ENCODE data around the gene SRSF10. TPM values are rescaled to one million over a fixed set of nuclear protein-coding genes. Genes with fewer than 3 reads are reported as not detected.

The SRSF10 gene
- total RNA-seq, result 65.2 TPM

DNA sequence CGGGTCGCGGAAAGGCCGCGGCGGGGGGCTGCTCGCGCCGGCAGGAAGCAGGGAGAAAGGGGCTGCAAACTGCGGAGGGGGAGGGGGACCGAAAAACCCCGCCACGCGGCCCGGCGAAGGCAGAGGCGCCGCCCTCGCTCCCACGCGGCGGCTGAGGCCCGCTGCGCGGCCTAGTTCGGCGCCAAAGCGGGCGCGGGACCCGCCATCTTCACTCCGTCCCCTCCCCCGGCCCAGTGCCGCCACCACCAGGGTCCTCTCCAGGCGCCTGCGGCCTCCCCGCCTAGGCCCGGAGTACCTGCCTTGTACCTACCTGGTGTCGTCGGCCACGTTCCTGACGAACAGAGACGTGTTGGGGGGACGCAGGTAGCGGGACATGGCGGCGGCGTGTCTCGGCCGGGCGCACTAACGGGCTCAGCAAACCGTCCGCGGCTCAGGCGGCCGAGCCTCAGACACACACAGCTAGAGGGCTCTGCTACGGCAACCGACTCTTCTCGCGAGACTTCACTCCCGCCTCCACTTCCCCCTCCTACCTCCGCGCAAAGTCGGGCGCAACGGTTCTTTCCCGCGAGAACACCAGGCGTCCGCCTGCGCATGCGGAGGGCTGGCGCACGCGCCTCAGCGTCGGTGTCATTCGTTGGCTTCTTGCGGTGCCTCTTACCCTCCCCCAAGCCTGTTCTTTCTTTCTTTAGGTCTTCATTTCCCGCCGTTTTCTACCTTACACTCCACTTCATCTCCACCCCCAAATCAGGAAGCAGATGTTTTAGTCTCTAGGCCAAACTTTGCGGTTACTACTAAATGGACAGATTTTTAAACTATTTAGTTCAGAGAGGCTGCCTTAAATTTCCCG lies at the start of gene SRSF10:
Gene SRSF10, minus strand, starts transcription at position 447 of the 847 bp plus-strand sequence. Its CDS starts 72 bp downstream, at position 375.
- no peaks in the 10 kb centered on the region for H3K27me3 ChIP-seq (ENCODE audit: control insufficient read depth in 3 of 3, insufficient read depth in 3 of 3, low read length in 3 of 3)
- H3K4me3 ChIP-seq (ENCODE audit: low read length in 3 of 3), result peak within 1 kb of the TSS; percentile 93 to 96 (median 94)
- H3K27ac ChIP-seq (ENCODE audit: low read depth, low read length), result peak within 1 kb of the TSS; percentile 98
- no peaks in the 10 kb centered on the region for H3K36me3 ChIP-seq (ENCODE audit: control insufficient read depth in 3 of 3, insufficient read depth in 3 of 3, low read length in 3 of 3)
- H3K9me3 ChIP-seq (ENCODE audit: control insufficient read depth in 3 of 3, low read length in 3 of 3), result no peaks in the 10 kb centered on the region
- H3K9ac ChIP-seq (ENCODE audit: low read depth in 1 of 3, low read length in 3 of 3), result peak within 1 kb of the TSS; percentile 95 to 98 (median 98)
- peaks cover 23 to 35% (median 34%) of the 10 kb centered on the region in 3 donors for H3K4me1 ChIP-seq (ENCODE audit: control insufficient read depth in 3 of 3, insufficient read depth in 3 of 3, low read length in 3 of 3)

- H3K9me3 ChIP-seq (ENCODE audit: control insufficient read depth in 3 of 3, low read length in 3 of 3), result no peaks in the 10 kb centered on the region
- H3K4me3 ChIP-seq (ENCODE audit: low read length in 3 of 3), result no peak overlapping the region
- H3K27me3 ChIP-seq (ENCODE audit: control insufficient read depth in 3 of 3, insufficient read depth in 3 of 3, low read length in 3 of 3), result no peaks in the 10 kb centered on the region
- no peak overlapping the region for H3K9ac ChIP-seq (ENCODE audit: low read depth in 1 of 3, low read length in 3 of 3)
- peaks cover 0 to 5% (median 2%) of the 10 kb centered on the region in 3 donors for H3K4me1 ChIP-seq (ENCODE audit: control insufficient read depth in 3 of 3, insufficient read depth in 3 of 3, low read length in 3 of 3)
- H3K27ac ChIP-seq (ENCODE audit: low read depth, low read length), result no peak overlapping the region
- H3K36me3 ChIP-seq (ENCODE audit: control insufficient read depth in 3 of 3, insufficient read depth in 3 of 3, low read length in 3 of 3), result no peaks in the 10 kb centered on the region
These were observed 47.8 kb upstream of the SRSF10 start for GRCh38 chr1:24027838-24028468.

DNA sequence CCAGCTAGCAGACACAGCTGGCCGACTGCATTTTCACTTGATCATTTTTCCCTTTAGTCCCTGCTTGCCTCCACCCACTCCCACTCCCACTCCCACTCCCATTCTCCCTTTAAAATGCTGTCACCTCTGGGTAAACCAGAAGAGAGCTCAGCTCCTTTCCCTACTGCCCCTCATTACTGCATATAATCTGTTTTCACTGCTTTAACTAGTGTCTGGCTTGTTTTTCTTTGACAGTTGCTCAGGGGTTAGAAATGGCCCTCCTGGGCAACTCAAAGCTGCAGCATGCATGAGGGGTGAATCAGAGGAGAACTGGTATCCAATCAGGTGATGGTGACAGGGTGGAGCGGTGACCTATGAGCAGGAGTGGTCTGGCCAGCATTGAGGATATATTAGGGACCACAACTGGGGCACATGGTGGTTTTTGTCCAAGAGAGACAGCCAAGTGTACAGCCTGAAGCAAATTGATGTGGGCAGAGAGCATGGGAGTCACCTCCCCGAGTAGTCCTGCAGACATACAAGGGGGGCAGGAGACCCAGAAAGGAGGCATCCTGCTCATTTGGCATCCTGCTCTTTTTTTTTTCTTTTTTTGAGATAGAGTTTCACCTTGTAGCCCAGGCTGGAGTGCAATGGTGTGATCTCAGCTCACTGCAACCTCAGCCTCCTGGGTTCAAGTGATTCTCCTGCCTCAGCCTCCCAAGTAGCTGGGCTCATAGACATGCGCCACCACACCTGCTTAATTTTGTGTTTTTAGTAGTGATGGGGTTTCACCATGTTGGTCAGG lies 42.6 kb upstream of the SRSF10 start:
- Histone ChIP-seq H3K27me3 (ENCODE audit: control insufficient read depth in 3 of 3, insufficient read depth in 3 of 3, low read length in 3 of 3) (no peaks in the 10 kb centered on the region), H3K9ac (ENCODE audit: low read depth in 1 of 3, low read length in 3 of 3) (peak overlapping the region in 2 of 3 donors; percentile 7 to 27), H3K9me3 (ENCODE audit: control insufficient read depth in 3 of 3, low read length in 3 of 3) (no peaks in the 10 kb centered on the region), H3K4me1 (ENCODE audit: control insufficient read depth in 3 of 3, insufficient read depth in 3 of 3, low read length in 3 of 3) (peaks cover 35 to 40% (median 39%) of the 10 kb centered on the region in 3 donors), H3K36me3 (ENCODE audit: control insufficient read depth in 3 of 3, insufficient read depth in 3 of 3, low read length in 3 of 3) (no peaks in the 10 kb centered on the region), H3K27ac (ENCODE audit: low read depth, low read length) (peak overlapping the region; percentile 97), H3K4me3 (ENCODE audit: low read length in 3 of 3) (no peak overlapping the region)

DNA sequence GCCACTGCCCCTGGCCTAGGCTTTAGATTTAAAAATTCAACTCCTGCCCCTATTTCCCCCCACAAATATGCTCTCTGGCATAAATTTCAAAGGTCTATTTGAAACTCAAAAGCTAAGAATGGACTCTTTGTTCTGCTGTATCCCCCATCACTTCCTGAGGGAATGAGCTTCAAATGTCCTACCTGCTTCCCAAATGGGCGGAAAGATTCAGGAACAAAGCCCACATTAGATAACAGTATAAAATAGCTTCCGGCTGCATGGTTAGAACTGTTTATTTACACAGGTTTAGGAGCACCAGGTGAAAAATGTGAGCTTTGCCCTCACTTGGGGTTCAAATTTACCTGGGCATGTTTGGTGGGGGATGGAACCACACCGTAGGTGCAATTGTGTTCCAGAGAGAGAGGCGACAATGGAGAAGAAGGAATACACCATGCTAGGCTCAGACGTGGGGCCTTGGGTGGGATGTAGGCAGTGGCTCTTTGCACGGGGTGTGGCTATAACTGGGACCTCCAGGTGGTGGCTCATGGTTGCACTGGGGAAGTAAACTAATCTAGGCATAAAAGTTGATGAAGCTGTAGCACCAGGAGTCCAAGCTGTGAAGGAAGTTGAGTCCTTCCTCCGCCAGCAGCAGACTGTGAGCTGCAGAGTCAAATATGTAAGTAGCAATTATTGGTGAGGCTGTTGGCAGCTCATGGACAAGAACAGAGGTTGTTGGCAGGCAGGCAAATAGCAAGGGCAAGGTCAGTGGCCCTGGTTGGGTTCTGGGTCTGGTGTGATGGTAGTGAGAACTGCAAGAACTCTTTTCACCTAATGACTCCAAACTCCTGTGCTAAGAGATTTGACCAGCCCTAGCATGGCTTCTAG lies 41.5 kb upstream of the SRSF10 start:
- no peaks in the 10 kb centered on the region for H3K27me3 ChIP-seq (ENCODE audit: control insufficient read depth in 3 of 3, insufficient read depth in 3 of 3, low read length in 3 of 3)
- no peak overlapping the region for H3K4me3 ChIP-seq (ENCODE audit: low read length in 3 of 3)
- H3K36me3 ChIP-seq (ENCODE audit: control insufficient read depth in 3 of 3, insufficient read depth in 3 of 3, low read length in 3 of 3), result no peaks in the 10 kb centered on the region
- peaks cover 41 to 50% (median 48%) of the 10 kb centered on the region in 3 donors for H3K4me1 ChIP-seq (ENCODE audit: control insufficient read depth in 3 of 3, insufficient read depth in 3 of 3, low read length in 3 of 3)
- peak overlapping the region; percentile 97 for H3K27ac ChIP-seq (ENCODE audit: low read depth, low read length)
- H3K9ac ChIP-seq (ENCODE audit: low read depth in 1 of 3, low read length in 3 of 3), result peak overlapping the region in 1 of 3 donors; percentile 27
- H3K9me3 ChIP-seq (ENCODE audit: control insufficient read depth in 3 of 3, low read length in 3 of 3), result no peaks in the 10 kb centered on the region

DNA sequence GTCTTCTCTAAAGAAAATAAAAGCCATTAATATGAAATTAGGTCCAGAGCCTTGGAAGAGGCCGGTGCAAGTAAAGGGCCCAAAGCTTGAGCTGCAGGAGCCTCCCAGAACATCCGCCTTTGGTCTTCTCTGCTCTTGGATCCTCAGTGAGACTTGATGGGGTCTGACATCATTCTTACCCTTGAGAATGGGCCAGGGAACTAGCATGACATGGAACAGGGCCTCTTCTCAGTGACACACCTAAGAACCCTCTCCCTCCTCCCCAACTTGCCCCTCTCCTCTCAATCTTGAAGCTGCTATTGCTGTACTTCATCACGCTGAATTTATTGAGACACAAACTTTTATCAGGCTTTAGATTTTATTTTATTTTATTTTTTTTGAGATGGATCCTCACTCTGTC lies 40.3 kb upstream of the SRSF10 start:
- Histone ChIP-seq H3K27ac (ENCODE audit: low read depth, low read length) (peak overlapping the region; percentile 97), H3K9me3 (ENCODE audit: control insufficient read depth in 3 of 3, low read length in 3 of 3) (no peaks in the 10 kb centered on the region), H3K4me1 (ENCODE audit: control insufficient read depth in 3 of 3, insufficient read depth in 3 of 3, low read length in 3 of 3) (peaks cover 48 to 57% (median 55%) of the 10 kb centered on the region in 3 donors), H3K27me3 (ENCODE audit: control insufficient read depth in 3 of 3, insufficient read depth in 3 of 3, low read length in 3 of 3) (no peaks in the 10 kb centered on the region), H3K4me3 (ENCODE audit: low read length in 3 of 3) (no peak overlapping the region), H3K9ac (ENCODE audit: low read depth in 1 of 3, low read length in 3 of 3) (no peak overlapping the region), H3K36me3 (ENCODE audit: control insufficient read depth in 3 of 3, insufficient read depth in 3 of 3, low read length in 3 of 3) (no peaks in the 10 kb centered on the region)

DNA sequence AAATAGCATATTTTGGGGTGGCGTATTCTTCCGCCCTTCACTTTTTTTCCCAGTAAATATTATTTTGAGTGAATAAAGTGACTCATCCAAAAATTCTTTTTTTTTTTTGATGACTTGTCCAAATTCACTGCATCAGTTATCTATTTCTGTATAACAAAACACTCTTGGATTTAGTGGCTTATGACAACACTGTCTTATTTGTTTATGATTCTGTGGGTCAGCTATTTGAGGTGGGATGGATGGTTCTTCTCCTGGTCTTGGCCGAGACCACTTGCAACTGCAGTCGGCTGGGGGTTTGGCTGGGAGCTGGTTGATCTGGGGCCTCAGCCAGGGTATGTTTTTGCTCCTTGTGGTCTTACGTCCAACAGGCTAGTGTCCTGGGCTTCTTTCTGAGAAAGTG lies 39.9 kb upstream of the SRSF10 start:
- peak overlapping the region; percentile 97 for H3K27ac ChIP-seq (ENCODE audit: low read depth, low read length)

GRCh38 chr1:24018611-24019580 lies 38.8 kb upstream of the SRSF10 start:
- Histone ChIP-seq H3K9me3 (ENCODE audit: control insufficient read depth in 3 of 3, low read length in 3 of 3) (no peaks in the 10 kb centered on the region), H3K4me1 (ENCODE audit: control insufficient read depth in 3 of 3, insufficient read depth in 3 of 3, low read length in 3 of 3) (peaks cover 52 to 65% (median 59%) of the 10 kb centered on the region in 3 donors), H3K27me3 (ENCODE audit: control insufficient read depth in 3 of 3, insufficient read depth in 3 of 3, low read length in 3 of 3) (no peaks in the 10 kb centered on the region), H3K36me3 (ENCODE audit: control insufficient read depth in 3 of 3, insufficient read depth in 3 of 3, low read length in 3 of 3) (no peaks in the 10 kb centered on the region), H3K27ac (ENCODE audit: low read depth, low read length) (peak overlapping the region; percentile 97), H3K4me3 (ENCODE audit: low read length in 3 of 3) (peak overlapping the region; percentile 45 to 56 (median 55)), H3K9ac (ENCODE audit: low read depth in 1 of 3, low read length in 3 of 3) (peak overlapping the region; percentile 72 to 87 (median 74))

More for the DNA sequence above, 39.9 kb upstream of the SRSF10 start:
- Histone ChIP-seq H3K9me3 (ENCODE audit: control insufficient read depth in 3 of 3, low read length in 3 of 3) (no peaks in the 10 kb centered on the region), H3K36me3 (ENCODE audit: control insufficient read depth in 3 of 3, insufficient read depth in 3 of 3, low read length in 3 of 3) (no peaks in the 10 kb centered on the region), H3K27me3 (ENCODE audit: control insufficient read depth in 3 of 3, insufficient read depth in 3 of 3, low read length in 3 of 3) (no peaks in the 10 kb centered on the region), H3K4me1 (ENCODE audit: control insufficient read depth in 3 of 3, insufficient read depth in 3 of 3, low read length in 3 of 3) (peaks cover 49 to 61% (median 59%) of the 10 kb centered on the region in 3 donors), H3K9ac (ENCODE audit: low read depth in 1 of 3, low read length in 3 of 3) (peak overlapping the region in 1 of 3 donors; percentile 51), H3K4me3 (ENCODE audit: low read length in 3 of 3) (no peak overlapping the region)

DNA sequence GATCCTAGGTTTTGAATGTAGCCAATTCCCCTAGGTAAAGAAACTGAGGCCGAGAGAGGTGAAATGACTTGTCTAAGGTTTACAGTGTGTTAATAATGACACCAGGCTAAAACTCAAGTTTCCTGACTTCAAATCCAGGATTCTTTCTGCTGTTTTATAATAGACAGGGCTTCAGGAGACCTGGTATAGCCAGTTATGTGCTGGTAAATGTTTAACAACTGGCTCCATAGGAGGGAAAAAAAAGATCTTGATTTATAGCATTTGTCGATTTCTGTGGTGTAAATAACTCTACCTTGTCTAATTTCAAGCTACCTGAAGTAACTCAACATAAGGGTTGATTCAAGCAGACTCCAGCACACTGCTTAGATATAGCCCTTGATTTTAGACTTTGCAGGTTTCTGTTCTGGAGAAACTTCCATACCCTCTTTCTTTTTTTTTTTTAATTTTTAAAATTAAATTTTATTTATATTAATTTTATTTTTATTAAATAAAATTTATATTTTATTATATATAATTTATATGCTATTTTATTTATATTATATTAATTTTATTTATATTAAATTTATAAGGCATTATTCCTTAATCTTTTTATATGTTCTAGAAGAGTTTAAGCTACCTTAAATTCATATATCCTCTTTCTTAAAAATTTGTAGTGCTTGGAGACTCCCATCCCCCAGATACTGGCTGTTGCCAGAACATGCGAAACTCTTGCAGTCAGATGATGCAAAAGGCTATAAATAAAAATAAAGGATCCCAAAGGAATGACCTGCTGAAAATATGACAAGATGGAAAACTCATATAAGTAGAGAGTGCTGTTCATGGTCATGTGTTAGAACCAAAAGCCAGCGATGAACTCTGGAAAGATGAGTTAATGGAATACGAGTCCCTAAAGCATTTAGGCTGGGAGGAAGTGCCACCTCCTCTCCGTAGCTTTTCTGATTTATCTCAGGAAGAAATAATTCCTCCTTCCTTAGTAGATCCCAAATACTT lies 35.4 kb upstream of the SRSF10 start:
- Histone ChIP-seq H3K9me3 (ENCODE audit: control insufficient read depth in 3 of 3, low read length in 3 of 3) (no peaks in the 10 kb centered on the region), H3K4me1 (ENCODE audit: control insufficient read depth in 3 of 3, insufficient read depth in 3 of 3, low read length in 3 of 3) (peaks cover 38 to 44% (median 41%) of the 10 kb centered on the region in 3 donors), H3K27me3 (ENCODE audit: control insufficient read depth in 3 of 3, insufficient read depth in 3 of 3, low read length in 3 of 3) (no peaks in the 10 kb centered on the region), H3K4me3 (ENCODE audit: low read length in 3 of 3) (peak overlapping the region in 1 of 3 donors; percentile 25), H3K36me3 (ENCODE audit: control insufficient read depth in 3 of 3, insufficient read depth in 3 of 3, low read length in 3 of 3) (no peaks in the 10 kb centered on the region), H3K9ac (ENCODE audit: low read depth in 1 of 3, low read length in 3 of 3) (peak overlapping the region; percentile 45 to 66 (median 62)), H3K27ac (ENCODE audit: low read depth, low read length) (peak overlapping the region; percentile 97)
